CD8-positive, alpha-beta memory T cell (primary cell): Measurements from ENCODE around the gene BTNL3. TPM values are rescaled to one million over a fixed set of nuclear protein-coding genes. Genes with fewer than 3 reads are reported as not detected.

ENCODE experiments used
- CTCF ChIA-PET: fragments of 350-600 bp; sonication (Branson Sonifier 250); formaldehyde crosslinking; loops from one replicate; lab custom pipeline; 2021; ENCODE audit warnings: antibody characterized with exemption; lab: Charles Lee
- POLR2A ChIA-PET: fragments of 350-600 bp; sonication (Branson Sonifier 250); formaldehyde crosslinking; loops from one replicate; lab custom pipeline; 2021; ENCODE audit warnings: antibody characterized with exemption; lab: Charles Lee
- DNase-seq, 5 donors: peaks; one replicate each; pipeline versions ENCODE4 v3.0.0 to v3.0.0-alpha.2; 2020 to 2022; ENCODE audit warnings: mixed read lengths in 1 of 5
- H3K27ac ChIP-seq: one replicate; pipeline ENCODE4 v1.7.0; 2013; ENCODE audit warnings: low read depth, mild to moderate bottlenecking, low read length, moderate library complexity
- H3K27me3 ChIP-seq: 2 replicates; pipeline ENCODE4 v1.7.0; 2013; ENCODE audit warnings: low read length, mild to moderate bottlenecking; ENCODE audit not compliant: insufficient read depth, poor library complexity, severe bottlenecking
- H3K36me3 ChIP-seq: 2 replicates; pipeline ENCODE4 v1.7.0; 2013; ENCODE audit warnings: mild to moderate bottlenecking, low read length, moderate library complexity; ENCODE audit not compliant: insufficient read depth
- H3K4me1 ChIP-seq: 2 replicates; pipeline ENCODE4 v1.7.0; 2013; ENCODE audit warnings: mild to moderate bottlenecking, low read length, moderate library complexity; ENCODE audit not compliant: insufficient read depth
- H3K4me3 ChIP-seq: 2 replicates; pipeline ENCODE4 v1.7.0; 2013; ENCODE audit warnings: mild to moderate bottlenecking, low read length
- H3K9me3 ChIP-seq: 2 replicates; pipeline ENCODE4 v1.7.0; 2013; ENCODE audit warnings: mild to moderate bottlenecking, low read length
- H3K27ac Mint-ChIP-seq, 8 donors: one replicate each; pipeline ENCODE4 v1.8.0; 2020 to 2021; ENCODE audit warnings: mixed read lengths in 8 of 8, mild to moderate bottlenecking in 6 of 8, inconsistent platforms in 3 of 8, moderate library complexity in 3 of 8
- H3K27me3 Mint-ChIP-seq, 2 donors: one replicate each; pipeline ENCODE4 v1.8.0; 2020 to 2021; ENCODE audit warnings: mixed read lengths in 2 of 2, mild to moderate bottlenecking in 1 of 2, moderate library complexity in 1 of 2
- H3K36me3 Mint-ChIP-seq, 3 donors: one replicate each; pipeline ENCODE4 v1.8.0; 2020 to 2021; ENCODE audit warnings: mixed read lengths in 3 of 3, inconsistent platforms in 1 of 3, mild to moderate bottlenecking in 1 of 3
- H3K4me1 Mint-ChIP-seq, 3 donors: one replicate each; pipeline ENCODE4 v1.8.0; 2020 to 2021; ENCODE audit warnings: mixed read lengths in 3 of 3, inconsistent platforms in 1 of 3, mild to moderate bottlenecking in 1 of 3
- H3K4me3 Mint-ChIP-seq, 7 donors: one replicate each; pipeline ENCODE4 v1.8.0; 2020 to 2021; ENCODE audit warnings: mixed read lengths in 7 of 7, mild to moderate bottlenecking in 6 of 7, moderate library complexity in 4 of 7, inconsistent platforms in 2 of 7
- H3K9me3 Mint-ChIP-seq, 5 donors: one replicate each; pipeline ENCODE4 v1.8.0; 2020 to 2022; ENCODE audit warnings: mixed read lengths in 5 of 5, mild to moderate bottlenecking in 3 of 5, moderate library complexity in 2 of 5, inconsistent platforms in 1 of 5
- polyA plus RNA-seq: library from polyadenylated mRNA; unstranded; fragments of 300-500 nt; fragmentation: Illumina TruSeq; gene quantifications from one replicate; pipeline ENCODE4 v1.2.3, GENCODE V29; 2021
- total RNA-seq, 2 experiments: library from RNA; stranded (reverse); gene quantifications; one replicate each; pipeline ENCODE4 v1.2.3, GENCODE V29; 2021

Gene BTNL3
- total and polyA plus RNA-seq, 3 experiments from 2014 or later, result not detected

- no peaks in the 10 kb centered on the region for H3K27me3 Mint-ChIP-seq
Measured at GRCh38 chr5:180975338-180975737, 13.3 kb upstream of the BTNL3 start.

GRCh38 chr5:180976518-180976917 lies 12.1 kb upstream of the BTNL3 start:
- H3K4me1 ChIP-seq, result no peaks in the 10 kb centered on the region
- Mint-ChIP-seq H3K9me3 (peaks cover 0 to 3% (median 0%) of the 10 kb centered on the region in 5 donors), H3K36me3 (no peaks in the 10 kb centered on the region), H3K27ac (peak overlapping the region in 2 of 8 donors; percentile 21 to 24), H3K27me3 (peaks cover 2 to 11% of the 10 kb centered on the region in 2 donors), H3K4me1 (no peaks in the 10 kb centered on the region), H3K4me3 (no peak overlapping the region)
- ChIA-PET POLR2A (no interaction called here), CTCF (no interaction called here)
- H3K36me3 ChIP-seq, result no peaks in the 10 kb centered on the region
- H3K9me3 ChIP-seq, result no peaks in the 10 kb centered on the region
- no peak overlapping the region for H3K27ac ChIP-seq
- no peak overlapping the region for H3K4me3 ChIP-seq
- DNase-seq, result no peak
- H3K27me3 ChIP-seq, result no peaks in the 10 kb centered on the region

More at GRCh38 chr5:180975338-180975737, 13.3 kb upstream of the BTNL3 start:
- Mint-ChIP-seq H3K4me3 (no peak overlapping the region), H3K27ac (no peak overlapping the region), H3K4me1 (no peaks in the 10 kb centered on the region), H3K9me3 (peaks cover 0 to 3% (median 0%) of the 10 kb centered on the region in 5 donors), H3K36me3 (no peaks in the 10 kb centered on the region)
- CTCF ChIA-PET, result no interaction called here
- Histone ChIP-seq H3K27ac (no peak overlapping the region), H3K9me3 (no peaks in the 10 kb centered on the region), H3K27me3 (no peaks in the 10 kb centered on the region), H3K4me1 (no peaks in the 10 kb centered on the region), H3K36me3 (no peaks in the 10 kb centered on the region), H3K4me3 (no peak overlapping the region)
- no peak for DNase-seq
- POLR2A ChIA-PET, result no interaction called here

GRCh38 chr5:180977852-180978251 lies 10.8 kb upstream of the BTNL3 start:
- Mint-ChIP-seq H3K4me3 (no peak overlapping the region), H3K27ac (no peak overlapping the region), H3K36me3 (no peaks in the 10 kb centered on the region), H3K4me1 (no peaks in the 10 kb centered on the region), H3K27me3 (peaks cover 2 to 20% of the 10 kb centered on the region in 2 donors), H3K9me3 (peaks cover 0 to 3% (median 0%) of the 10 kb centered on the region in 5 donors)
- DNase-seq, result no peak
- ChIA-PET POLR2A (no interaction called here), CTCF (no interaction called here)
- Histone ChIP-seq H3K9me3 (no peaks in the 10 kb centered on the region), H3K27ac (no peak overlapping the region), H3K4me1 (no peaks in the 10 kb centered on the region), H3K36me3 (no peaks in the 10 kb centered on the region), H3K4me3 (no peak overlapping the region), H3K27me3 (no peaks in the 10 kb centered on the region)

GRCh38 chr5:180982008-180982741 lies 6.5 kb upstream of the BTNL3 start:
- no peaks in the 10 kb centered on the region for H3K9me3 Mint-ChIP-seq
- DNase-seq, result no peak
- Histone ChIP-seq H3K27ac (no peak overlapping the region), H3K36me3 (no peaks in the 10 kb centered on the region), H3K4me3 (no peak overlapping the region), H3K9me3 (no peaks in the 10 kb centered on the region), H3K4me1 (no peaks in the 10 kb centered on the region), H3K27me3 (no peaks in the 10 kb centered on the region)
- ChIA-PET POLR2A (no interaction called here), CTCF (no interaction called here)
- no peaks in the 10 kb centered on the region for H3K4me1 Mint-ChIP-seq
- H3K27ac Mint-ChIP-seq, result no peak overlapping the region
- H3K36me3 Mint-ChIP-seq, result no peaks in the 10 kb centered on the region
- H3K4me3 Mint-ChIP-seq, result no peak overlapping the region
- H3K27me3 Mint-ChIP-seq, result peaks cover 2 to 41% of the 10 kb centered on the region in 2 donors

- H3K27me3 Mint-ChIP-seq, result peaks cover 0 to 53% of the 10 kb centered on the region in 2 donors
- no peaks in the 10 kb centered on the region for H3K9me3 Mint-ChIP-seq
- Histone ChIP-seq H3K27me3 (no peaks in the 10 kb centered on the region), H3K4me3 (no peak overlapping the region), H3K36me3 (no peaks in the 10 kb centered on the region), H3K9me3 (no peaks in the 10 kb centered on the region), H3K4me1 (no peaks in the 10 kb centered on the region), H3K27ac (no peak overlapping the region)
- H3K27ac Mint-ChIP-seq, result no peak overlapping the region
- H3K4me1 Mint-ChIP-seq, result no peaks in the 10 kb centered on the region
- ChIA-PET POLR2A (no interaction called here), CTCF (no interaction called here)
- no peaks in the 10 kb centered on the region for H3K36me3 Mint-ChIP-seq
- H3K4me3 Mint-ChIP-seq, result no peak overlapping the region
- DNase-seq, result no peak
Measured at GRCh38 chr5:180988016-180988415, 630 bp upstream of the BTNL3 start.

- DNase-seq, result no peak
- CTCF ChIA-PET, result no interaction called here
- H3K27ac ChIP-seq, result no peak overlapping the region
- H3K4me3 Mint-ChIP-seq, result no peak overlapping the region
- peaks cover 3 to 53% of the 10 kb centered on the region in 2 donors for H3K27me3 Mint-ChIP-seq
- H3K27ac Mint-ChIP-seq, result no peak overlapping the region
- no peak overlapping the region for H3K4me3 ChIP-seq
- H3K4me1 Mint-ChIP-seq, result no peaks in the 10 kb centered on the region
- H3K27me3 ChIP-seq, result no peaks in the 10 kb centered on the region
- H3K36me3 Mint-ChIP-seq, result peaks cover 0 to 4% (median 0%) of the 10 kb centered on the region in 3 donors
- H3K4me1 ChIP-seq, result no peaks in the 10 kb centered on the region
- H3K36me3 ChIP-seq, result no peaks in the 10 kb centered on the region
- POLR2A ChIA-PET, result no interaction called here
- peaks cover 0 to 10% (median 5%) of the 10 kb centered on the region in 5 donors for H3K9me3 Mint-ChIP-seq
- no peaks in the 10 kb centered on the region for H3K9me3 ChIP-seq
Measured at GRCh38 chr5:180990086-180990881, 1.6 kb downstream of the BTNL3 start.

GRCh38 chr5:180990882-180991242 lies 2.2 kb downstream of the BTNL3 start:
- no peaks in the 10 kb centered on the region for H3K9me3 ChIP-seq
- no peak overlapping the region for H3K4me3 ChIP-seq
- no peak overlapping the region for H3K27ac ChIP-seq
- DNase-seq, result no peak
- peaks cover 3 to 54% of the 10 kb centered on the region in 2 donors for H3K27me3 Mint-ChIP-seq
- no peaks in the 10 kb centered on the region for H3K36me3 ChIP-seq
- peaks cover 0 to 7% (median 0%) of the 10 kb centered on the region in 3 donors for H3K36me3 Mint-ChIP-seq
- H3K27me3 ChIP-seq, result no peaks in the 10 kb centered on the region
- peaks cover 0 to 10% (median 5%) of the 10 kb centered on the region in 5 donors for H3K9me3 Mint-ChIP-seq
- H3K4me1 Mint-ChIP-seq, result no peaks in the 10 kb centered on the region
- ChIA-PET CTCF (no interaction called here), POLR2A (no interaction called here)
- H3K4me1 ChIP-seq, result no peaks in the 10 kb centered on the region
- no peak overlapping the region for H3K4me3 Mint-ChIP-seq
- H3K27ac Mint-ChIP-seq, result no peak overlapping the region

GRCh38 chr5:181001947-181002346 lies 13.3 kb downstream of the BTNL3 start:
- Mint-ChIP-seq H3K4me1 (no peaks in the 10 kb centered on the region), H3K9me3 (no peaks in the 10 kb centered on the region), H3K36me3 (no peaks in the 10 kb centered on the region), H3K27ac (no peak overlapping the region), H3K27me3 (peaks cover 14 to 42% of the 10 kb centered on the region in 2 donors), H3K4me3 (no peak overlapping the region)
- no peaks in the 10 kb centered on the region for H3K36me3 ChIP-seq
- H3K27me3 ChIP-seq, result peaks cover under 1% of the 10 kb centered on the region
- no peak overlapping the region for H3K27ac ChIP-seq
- H3K9me3 ChIP-seq, result no peaks in the 10 kb centered on the region
- DNase-seq, result no peak
- no peak overlapping the region for H3K4me3 ChIP-seq
- ChIA-PET CTCF (no interaction called here), POLR2A (no interaction called here)
- H3K4me1 ChIP-seq, result no peaks in the 10 kb centered on the region
